Ectodermal cell (in vitro differentiated cells): ENCODE results near the gene KLHL15.

Experiments
- H3K27ac ChIP-seq: 2 replicates; pipeline ENCODE4 v1.7.0; 2013; ENCODE audit warnings: mild to moderate bottlenecking, low read depth, low read length; ENCODE audit not compliant: insufficient read depth, poor library complexity, severe bottlenecking
- H3K27me3 ChIP-seq: 2 replicates; pipeline ENCODE4 v1.7.0; 2013; ENCODE audit warnings: mild to moderate bottlenecking, low read length; ENCODE audit not compliant: insufficient read depth, control insufficient read depth, poor library complexity, severe bottlenecking
- H3K36me3 ChIP-seq: one replicate; pipeline ENCODE4 v1.7.0; 2013; ENCODE audit warnings: low read length; ENCODE audit not compliant: control insufficient read depth, insufficient read depth
- H3K4me1 ChIP-seq: one replicate; pipeline ENCODE4 v1.7.0; 2013; ENCODE audit warnings: low read length; ENCODE audit not compliant: control insufficient read depth, insufficient read depth
- H3K4me3 ChIP-seq: 2 replicates; pipeline ENCODE4 v1.7.0; 2013; ENCODE audit warnings: low read depth, low read length, control low read depth; ENCODE audit not compliant: insufficient read depth
- H3K9me3 ChIP-seq: 2 replicates; pipeline ENCODE4 v1.7.0; 2013; ENCODE audit warnings: mild to moderate bottlenecking, low read length, moderate library complexity; ENCODE audit not compliant: control insufficient read depth
- WGBS, 2 experiments: methylation state at CpG; one replicate each; pipeline ENCODE4 v1.1.7; 2013; ENCODE audit warnings: missing lambda C conversion rate in 2 of 2; 5-methylcytosine and 5-hydroxymethylcytosine counted together

The KLHL15 gene

DNA sequence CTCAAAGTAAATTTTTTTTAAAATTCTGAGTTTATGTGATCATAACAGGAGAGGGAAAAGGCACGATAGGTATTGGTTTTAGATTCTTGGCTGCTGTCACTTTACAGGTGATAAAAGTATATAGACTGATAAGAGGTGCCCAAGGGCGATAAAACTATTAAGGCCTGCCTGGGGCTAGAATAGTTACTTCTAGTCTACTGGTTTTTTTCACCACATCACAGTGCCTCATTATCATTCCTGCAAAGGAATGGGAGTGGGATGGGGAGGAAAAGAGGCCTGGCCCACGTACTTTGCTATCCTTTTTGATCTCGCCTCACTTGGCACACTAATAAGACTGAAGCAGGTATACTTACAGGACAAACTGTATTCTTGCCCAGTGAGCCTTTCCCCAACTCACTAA is 72.6 kb downstream of the KLHL15 start:
- Histone ChIP-seq H3K36me3 (no peaks in the 10 kb centered on the region), H3K4me3 (no peak overlapping the region), H3K27ac (no peak overlapping the region), H3K9me3 (no peaks in the 10 kb centered on the region), H3K27me3 (no peaks in the 10 kb centered on the region), H3K4me1 (no peaks in the 10 kb centered on the region)
- WGBS, 2 experiments, result 71 to 83% methylated on average over 3 to 4 of the region's 4 CpGs

DNA sequence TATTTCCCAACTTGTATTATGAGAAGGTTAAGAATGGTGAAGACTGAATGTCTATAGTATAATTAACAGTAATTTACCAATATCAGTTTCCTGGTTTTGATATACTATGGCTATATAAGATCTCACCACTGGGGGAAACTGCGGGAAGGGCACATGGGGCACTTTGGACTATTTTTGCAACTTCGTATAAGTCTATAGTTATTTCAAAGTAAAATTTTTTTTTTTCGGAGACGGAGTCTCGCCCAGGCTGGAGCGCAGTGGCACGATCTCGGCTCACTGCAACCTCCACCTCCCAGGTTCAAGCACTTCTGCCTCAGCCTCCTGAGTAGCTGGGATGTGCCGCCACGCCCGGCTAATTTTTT is 73.1 kb downstream of the KLHL15 start:
- 94% methylated on average over 10 to 11 of the region's 11 CpGs for WGBS, 2 experiments
- Histone ChIP-seq H3K4me1 (no peaks in the 10 kb centered on the region), H3K9me3 (no peaks in the 10 kb centered on the region), H3K4me3 (no peak overlapping the region), H3K36me3 (no peaks in the 10 kb centered on the region), H3K27ac (no peak overlapping the region), H3K27me3 (no peaks in the 10 kb centered on the region)

DNA sequence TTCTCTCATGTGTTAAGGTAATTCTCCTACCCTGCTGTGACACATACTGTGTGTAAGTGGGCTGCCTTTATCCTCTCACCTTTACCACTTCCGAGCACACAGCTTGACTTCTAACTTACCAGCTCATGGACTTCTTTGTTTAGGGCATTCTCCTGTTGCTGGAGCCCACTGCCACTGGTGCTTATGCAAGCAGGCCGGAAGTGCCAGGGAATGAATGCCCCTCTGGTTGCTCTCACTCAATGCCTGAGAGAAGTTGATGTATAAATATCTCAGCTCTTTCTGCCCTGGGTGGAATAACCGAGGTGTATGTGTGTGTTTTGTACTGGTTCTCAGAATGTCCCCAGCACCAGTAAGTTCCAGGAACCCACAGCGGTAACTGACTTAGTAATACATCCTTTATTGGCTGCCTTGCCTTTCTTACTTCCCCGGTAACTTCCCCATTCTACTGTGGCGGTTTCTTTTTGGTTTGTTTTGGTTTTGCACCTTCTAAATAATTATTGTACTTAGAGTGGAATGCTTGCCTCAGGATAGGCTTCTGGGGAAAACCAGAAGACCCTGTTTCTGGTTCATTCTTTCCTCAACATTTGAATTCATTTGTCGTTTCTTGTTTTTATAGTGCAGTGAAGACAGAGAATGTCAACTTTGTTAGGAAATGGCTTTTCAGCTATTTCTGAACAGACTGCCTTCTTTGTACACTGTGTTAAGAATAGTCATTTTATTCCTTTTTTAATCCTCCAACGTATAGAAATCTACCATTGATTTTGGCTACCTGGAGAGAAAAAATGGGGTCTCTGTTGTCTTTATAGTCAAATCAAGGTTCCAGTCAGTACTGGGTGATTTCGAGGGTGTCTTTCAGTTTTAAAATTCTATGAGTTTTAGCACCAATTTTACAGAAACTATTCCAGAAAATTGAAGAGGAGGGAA is 73.7 kb downstream of the KLHL15 start:
- Histone ChIP-seq H3K9me3 (no peaks in the 10 kb centered on the region), H3K4me3 (no peak overlapping the region), H3K36me3 (no peaks in the 10 kb centered on the region), H3K27ac (no peak overlapping the region), H3K27me3 (no peaks in the 10 kb centered on the region), H3K4me1 (no peaks in the 10 kb centered on the region)
- WGBS, 2 experiments, result 28 to 33% methylated on average over 4 to 5 of the region's 9 CpGs

DNA sequence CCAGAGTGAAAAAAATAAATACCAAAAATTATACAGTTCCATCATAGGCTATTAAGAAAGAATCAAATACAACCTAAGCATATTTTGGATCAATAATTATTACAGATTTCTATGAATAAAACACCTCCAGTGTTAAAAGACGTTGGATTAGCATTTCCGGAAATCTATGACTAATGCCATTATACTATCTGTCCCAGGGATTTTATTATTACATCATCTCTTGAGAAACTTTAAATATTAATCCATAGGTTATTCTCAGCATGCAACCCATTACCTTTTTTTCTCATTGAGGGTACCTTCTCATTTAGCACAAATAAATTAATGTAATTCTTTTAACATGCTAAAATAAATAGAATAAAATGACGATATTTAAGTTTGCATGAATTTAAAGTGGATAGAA is 74.6 kb downstream of the KLHL15 start:
- H3K4me1 ChIP-seq, result no peaks in the 10 kb centered on the region
- no peaks in the 10 kb centered on the region for H3K36me3 ChIP-seq
- 62% methylated on average over 2 of the region's 3 CpGs; no CpG with 5 or more reads in 1 of the 2 experiments for WGBS, 2 experiments
- H3K9me3 ChIP-seq, result no peaks in the 10 kb centered on the region
- no peak overlapping the region for H3K4me3 ChIP-seq
- H3K27ac ChIP-seq, result no peak overlapping the region
- H3K27me3 ChIP-seq, result no peaks in the 10 kb centered on the region

DNA sequence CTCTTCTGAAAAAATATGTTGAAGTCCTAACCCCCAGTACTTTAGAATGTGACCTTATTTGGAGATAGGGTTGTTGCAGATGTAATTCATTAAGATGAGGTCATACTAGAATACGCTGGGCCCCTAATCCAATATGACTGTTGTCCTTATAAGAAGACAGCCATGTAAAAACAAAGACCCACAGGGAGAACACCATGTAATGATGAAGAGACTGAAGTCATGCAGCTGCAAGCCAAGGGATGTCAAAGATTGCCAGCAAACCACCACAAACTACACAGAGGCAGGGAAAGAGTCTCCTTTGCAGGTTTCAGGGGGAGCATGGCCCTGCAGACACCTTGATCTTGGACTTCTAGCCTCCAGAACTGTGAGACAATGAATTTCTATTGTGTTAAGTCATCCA is 81.8 kb downstream of the KLHL15 start:
- H3K9me3 ChIP-seq, result no peaks in the 10 kb centered on the region
- H3K4me1 ChIP-seq, result no peaks in the 10 kb centered on the region
- H3K36me3 ChIP-seq, result no peaks in the 10 kb centered on the region
- H3K27ac ChIP-seq, result no peak overlapping the region
- no peak overlapping the region for H3K4me3 ChIP-seq
- H3K27me3 ChIP-seq, result no peaks in the 10 kb centered on the region
- 86 to 92% methylated on average over 1 of the region's 1 CpG for WGBS, 2 experiments

DNA sequence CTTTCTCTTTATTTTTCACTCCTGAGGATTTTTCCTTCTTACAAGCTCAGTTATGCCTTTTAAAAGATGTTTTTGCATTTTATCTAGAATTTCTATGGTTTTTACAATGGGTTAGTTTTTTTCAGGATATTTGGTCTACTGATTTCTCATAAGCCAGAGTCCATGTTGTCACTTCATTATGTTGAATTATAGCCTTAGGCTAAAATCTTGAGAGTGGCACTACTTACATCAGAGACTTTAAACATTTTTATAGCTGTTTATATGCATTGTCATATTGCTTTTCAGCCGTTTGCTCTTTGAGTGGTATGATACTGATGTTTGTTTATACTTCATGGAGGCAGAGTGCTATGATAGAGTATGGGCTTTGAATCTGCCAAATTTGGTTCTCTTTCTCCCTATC is 82.8 kb downstream of the KLHL15 start:
- no peaks in the 10 kb centered on the region for H3K27me3 ChIP-seq
- no peaks in the 10 kb centered on the region for H3K9me3 ChIP-seq
- no peaks in the 10 kb centered on the region for H3K4me1 ChIP-seq
- no peak overlapping the region for H3K4me3 ChIP-seq
- no CpG with 5 or more reads among the region's 1 CpG for WGBS, 2 experiments
- H3K27ac ChIP-seq, result no peak overlapping the region
- no peaks in the 10 kb centered on the region for H3K36me3 ChIP-seq

DNA sequence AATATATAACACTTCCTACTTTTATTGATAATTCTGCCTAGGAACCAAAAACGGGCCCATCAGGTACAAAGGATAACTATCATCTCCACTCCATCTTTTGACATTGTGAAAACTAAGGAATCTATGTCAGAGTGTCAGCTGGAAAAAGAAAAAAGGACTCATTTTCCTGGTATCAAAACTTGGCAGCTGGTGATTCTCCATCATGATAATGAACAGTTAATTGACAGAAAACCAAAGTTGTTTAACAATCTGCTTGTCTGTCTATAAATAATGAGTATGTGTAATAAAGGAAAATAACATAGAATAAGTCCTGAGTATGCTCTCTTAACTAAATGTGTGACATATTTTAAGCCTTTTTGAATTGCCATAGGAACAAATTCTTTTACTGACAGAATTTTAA is 87.8 kb downstream of the KLHL15 start:
- 90% methylated on average over 1 of the region's 1 CpG; no CpG with 5 or more reads in 1 of the 2 experiments for WGBS, 2 experiments
- H3K36me3 ChIP-seq, result no peaks in the 10 kb centered on the region

DNA sequence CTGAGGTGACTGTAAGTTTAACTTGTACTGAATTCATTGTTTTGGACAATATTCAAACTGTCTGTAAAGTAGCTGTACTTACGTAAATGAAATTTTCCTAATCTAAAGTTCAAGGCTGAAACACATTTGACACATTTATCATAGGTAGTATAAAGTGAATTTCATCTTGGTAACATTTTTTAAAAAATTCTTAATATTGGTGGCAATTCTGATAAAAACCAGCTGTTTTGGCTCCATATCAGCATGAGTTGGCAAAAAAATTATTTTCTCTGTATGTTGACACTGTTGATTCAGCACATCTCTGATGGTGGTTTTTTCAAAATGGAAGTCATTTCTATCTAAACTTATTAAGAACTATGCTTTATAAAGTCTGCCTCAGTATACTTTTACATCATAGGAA is 88.3 kb downstream of the KLHL15 start:
- Histone ChIP-seq H3K36me3 (no peaks in the 10 kb centered on the region), H3K9me3 (no peaks in the 10 kb centered on the region), H3K27ac (no peak overlapping the region), H3K27me3 (no peaks in the 10 kb centered on the region), H3K4me1 (no peaks in the 10 kb centered on the region), H3K4me3 (no peak overlapping the region)
- WGBS, 2 experiments, result no CpG with 5 or more reads among the region's 1 CpG

More for the DNA sequence above, 87.8 kb downstream of the KLHL15 start:
- Histone ChIP-seq H3K9me3 (no peaks in the 10 kb centered on the region), H3K27me3 (no peaks in the 10 kb centered on the region), H3K27ac (no peak overlapping the region), H3K4me3 (no peak overlapping the region), H3K4me1 (no peaks in the 10 kb centered on the region)

DNA sequence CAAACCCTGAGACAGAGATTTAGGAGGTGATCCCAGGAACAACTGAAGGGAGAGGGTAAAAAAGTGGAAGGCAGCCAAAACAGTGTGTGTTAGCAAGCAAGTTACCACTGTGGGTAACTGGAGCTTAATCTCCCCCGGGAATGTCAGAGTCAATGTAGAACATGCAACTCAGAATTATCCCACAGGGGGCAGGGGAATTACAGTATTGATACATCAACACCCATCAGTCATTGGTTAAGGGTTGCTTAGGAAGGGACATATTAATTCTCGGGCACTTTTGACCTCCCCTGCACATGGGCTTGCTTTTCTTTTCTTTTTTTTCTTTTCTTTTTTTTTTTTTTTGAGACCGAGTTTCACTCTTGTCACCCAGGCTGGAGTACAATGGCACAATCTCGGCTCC is 89.9 kb downstream of the KLHL15 start:
- Histone ChIP-seq H3K27ac (no peak overlapping the region), H3K27me3 (no peaks in the 10 kb centered on the region), H3K4me1 (no peaks in the 10 kb centered on the region), H3K9me3 (no peaks in the 10 kb centered on the region), H3K4me3 (no peak overlapping the region), H3K36me3 (no peaks in the 10 kb centered on the region)
- whole genome bisulfite sequencing, 2 experiments, result 62 to 72% methylated on average over 4 of the region's 4 CpGs

DNA sequence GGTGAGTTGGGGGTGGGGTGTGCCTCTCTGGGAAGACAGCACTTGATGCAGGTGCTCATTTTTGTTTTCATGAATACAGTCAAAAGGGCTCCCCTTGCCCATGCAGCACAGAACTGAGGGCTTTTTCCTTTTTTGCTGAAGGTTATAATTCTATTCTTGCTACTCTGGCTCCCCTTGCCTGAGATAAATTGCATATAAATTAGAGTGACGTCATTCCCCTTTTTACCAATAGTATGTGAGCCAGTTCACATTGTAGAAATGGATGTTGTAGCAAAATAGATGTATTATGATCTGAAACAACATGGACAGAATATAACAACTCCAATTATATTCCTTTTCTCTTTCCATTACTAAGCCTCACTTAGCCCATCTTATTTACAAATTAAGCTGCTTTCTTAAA is 90.8 kb downstream of the KLHL15 start:
- no peaks in the 10 kb centered on the region for H3K4me1 ChIP-seq
- no CpG with 5 or more reads among the region's 1 CpG for WGBS, 2 experiments
- no peaks in the 10 kb centered on the region for H3K9me3 ChIP-seq
- H3K27ac ChIP-seq, result no peak overlapping the region
- H3K36me3 ChIP-seq, result no peaks in the 10 kb centered on the region
- no peak overlapping the region for H3K4me3 ChIP-seq
- no peaks in the 10 kb centered on the region for H3K27me3 ChIP-seq
